CD4-positive, alpha-beta T cell (primary cell): ENCODE data around the gene TJP1. TPM values are rescaled to one million over a fixed set of nuclear protein-coding genes. Genes with fewer than 3 reads are reported as not detected.

Source experiments
- ATAC-seq: fragments of 200-7000 bp; cut with Tn5 transposase; one replicate; pipeline ENCODE4 v1.10.0; 2022; ENCODE audit warnings: mild to moderate bottlenecking; ENCODE audit not compliant: poor library complexity
- CTCF ChIA-PET: fragments of 350-600 bp; sonication (Branson Sonifier 250); formaldehyde crosslinking; loops from one replicate; lab custom pipeline; 2021; ENCODE audit warnings: antibody characterized with exemption, inconsistent platforms; lab: Charles Lee
- POLR2A ChIA-PET: fragments of 350-600 bp; sonication (Branson Sonifier 250); formaldehyde crosslinking; loops from one replicate; lab custom pipeline; 2021; ENCODE audit warnings: antibody characterized with exemption, inconsistent platforms; lab: Charles Lee
- DNase-seq, 14 experiments: peaks; one replicate each; pipeline ENCODE4 v3.0.0-alpha.2; 2013 to 2020; ENCODE audit warnings: mixed read lengths in 2 of 14
- H3K27ac ChIP-seq, 2 donors: one replicate each; pipeline versions ENCODE4 v1.5.1 to v1.7.0; 2013; ENCODE audit warnings: low read length in 2 of 2, low read depth in 1 of 2, mild to moderate bottlenecking in 1 of 2
- H3K27me3 ChIP-seq, 2 experiments: 1 replicate in 1 of 2; 2 replicates in 1 of 2; pipeline versions ENCODE4 v1.6.1 to v1.7.0; 2013; ENCODE audit warnings: low read length in 2 of 2, control low read depth in 1 of 2, mild to moderate bottlenecking in 1 of 2, moderate library complexity in 1 of 2; ENCODE audit not compliant: insufficient read depth in 2 of 2, control insufficient read depth in 1 of 2
- H3K36me3 ChIP-seq: one replicate; pipeline ENCODE4 v1.6.1; 2013; ENCODE audit warnings: low read length, control low read depth; ENCODE audit not compliant: insufficient read depth
- H3K4me1 ChIP-seq: one replicate; pipeline ENCODE4 v1.6.1; 2013; ENCODE audit warnings: low read length, control low read depth; ENCODE audit not compliant: insufficient read depth
- H3K4me3 ChIP-seq: one replicate; pipeline ENCODE4 v1.5.1; 2013; ENCODE audit warnings: mild to moderate bottlenecking, low read length, moderate library complexity
- H3K9me3 ChIP-seq, 2 experiments: 1 replicate in 1 of 2; 2 replicates in 1 of 2; pipeline versions ENCODE4 v1.6.1 to v1.7.0; 2013; ENCODE audit warnings: low read length in 2 of 2, mild to moderate bottlenecking in 2 of 2, control low read depth in 1 of 2, moderate library complexity in 1 of 2; ENCODE audit not compliant: control insufficient read depth in 1 of 2, insufficient read depth in 1 of 2
- H3K27ac Mint-ChIP-seq: one replicate; pipeline ENCODE4 v1.8.0; 2020; ENCODE audit warnings: mixed read lengths
- H3K27me3 Mint-ChIP-seq: one replicate; pipeline ENCODE4 v1.8.0; 2021; ENCODE audit warnings: mixed read lengths
- H3K36me3 Mint-ChIP-seq: one replicate; pipeline ENCODE4 v1.8.0; 2021; ENCODE audit warnings: low read depth, mixed read lengths
- H3K4me1 Mint-ChIP-seq: one replicate; pipeline ENCODE4 v1.8.0; 2021; ENCODE audit warnings: low read depth, mixed read lengths
- H3K4me3 Mint-ChIP-seq: one replicate; pipeline ENCODE4 v1.8.0; 2020; ENCODE audit warnings: mild to moderate bottlenecking, mixed read lengths
- H3K9me3 Mint-ChIP-seq: one replicate; pipeline ENCODE4 v1.8.0; 2020; ENCODE audit warnings: mixed read lengths
- intact Hi-C, 2 experiments: fragments of 100-400 bp; cut with DNase I in 1 of 2; cut with micrococcal nuclease in 1 of 2; formaldehyde crosslinking; loops; one replicate each; pipeline versions ENCODE4 v1.15.1 to v1.9.0; 2023 to 2025; cut with DNase I, micrococcal nuclease
- total RNA-seq, 174 experiments: library from RNA in 2 of 174; stranded (reverse) in 2 of 174; gene quantifications; one replicate each; pipeline ENCODE4 v1.2.3 and lab custom pipeline; 2021 to 2026
- TF ChIP-seq, protein P1 (sequence below): fragments of 200-600 bp; IDR thresholded peaks from one replicate; pipeline ENCODE4 v1.8.0; 2022; ENCODE audit warnings: antibody characterized with exemption, mild to moderate bottlenecking

TJP1 gene
- total RNA-seq, 2 experiments from 2014 or later = not detected

- peaks cover 0 to 16% of the 10 kb centered on the region in 2 experiments for H3K9me3 ChIP-seq
- POLR2A ChIA-PET = no interaction called here
- H3K4me3 Mint-ChIP-seq = no peak overlapping the region
- CTCF ChIA-PET = no interaction called here
- peaks cover 7% of the 10 kb centered on the region for H3K27me3 Mint-ChIP-seq
- H3K27me3 ChIP-seq = no peaks in the 10 kb centered on the region
- no peaks in the 10 kb centered on the region for H3K4me1 Mint-ChIP-seq
- intact Hi-C loops = no loop called here
- TF ChIP-seq, protein P1, sequence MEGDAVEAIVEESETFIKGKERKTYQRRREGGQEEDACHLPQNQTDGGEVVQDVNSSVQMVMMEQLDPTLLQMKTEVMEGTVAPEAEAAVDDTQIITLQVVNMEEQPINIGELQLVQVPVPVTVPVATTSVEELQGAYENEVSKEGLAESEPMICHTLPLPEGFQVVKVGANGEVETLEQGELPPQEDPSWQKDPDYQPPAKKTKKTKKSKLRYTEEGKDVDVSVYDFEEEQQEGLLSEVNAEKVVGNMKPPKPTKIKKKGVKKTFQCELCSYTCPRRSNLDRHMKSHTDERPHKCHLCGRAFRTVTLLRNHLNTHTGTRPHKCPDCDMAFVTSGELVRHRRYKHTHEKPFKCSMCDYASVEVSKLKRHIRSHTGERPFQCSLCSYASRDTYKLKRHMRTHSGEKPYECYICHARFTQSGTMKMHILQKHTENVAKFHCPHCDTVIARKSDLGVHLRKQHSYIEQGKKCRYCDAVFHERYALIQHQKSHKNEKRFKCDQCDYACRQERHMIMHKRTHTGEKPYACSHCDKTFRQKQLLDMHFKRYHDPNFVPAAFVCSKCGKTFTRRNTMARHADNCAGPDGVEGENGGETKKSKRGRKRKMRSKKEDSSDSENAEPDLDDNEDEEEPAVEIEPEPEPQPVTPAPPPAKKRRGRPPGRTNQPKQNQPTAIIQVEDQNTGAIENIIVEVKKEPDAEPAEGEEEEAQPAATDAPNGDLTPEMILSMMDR = no peak
- H3K9me3 Mint-ChIP-seq = peaks cover 6% of the 10 kb centered on the region
- H3K27ac ChIP-seq = no peak overlapping the region
- DNase-seq = no peak
- H3K36me3 Mint-ChIP-seq = no peaks in the 10 kb centered on the region
- no peak overlapping the region for H3K27ac Mint-ChIP-seq
- H3K4me1 ChIP-seq = no peaks in the 10 kb centered on the region
- no peak overlapping the region for H3K4me3 ChIP-seq
- no peak for ATAC-seq
- H3K36me3 ChIP-seq = no peaks in the 10 kb centered on the region
These were observed 165.4 kb downstream of the TJP1 start for GRCh38 chr15:29656636-29657475.

DNA sequence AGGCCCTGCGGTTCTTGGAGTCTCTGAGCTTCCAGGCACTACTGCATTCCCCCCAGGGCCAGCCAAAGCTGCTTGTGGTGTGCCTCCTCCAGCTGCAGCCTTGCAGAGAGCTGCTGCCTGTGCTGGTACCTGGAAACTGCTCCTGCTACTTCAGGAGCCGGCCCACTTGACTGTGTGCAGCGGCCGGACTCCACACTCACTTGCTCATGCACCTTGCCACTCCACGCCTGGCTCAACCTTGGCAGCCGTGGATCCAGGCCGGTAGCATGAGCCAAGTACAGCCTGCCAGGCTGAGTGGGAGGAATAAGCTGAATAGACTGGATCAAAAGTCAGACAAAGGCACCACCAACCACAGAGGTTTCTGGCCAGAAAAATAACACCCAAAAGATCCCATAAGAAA lies 169.7 kb downstream of the TJP1 start:
- no peak overlapping the region for H3K27ac Mint-ChIP-seq
- DNase-seq (no peak), ATAC-seq (no peak)
- H3K36me3 Mint-ChIP-seq = no peaks in the 10 kb centered on the region
- H3K9me3 Mint-ChIP-seq = peaks cover 5% of the 10 kb centered on the region
- Histone ChIP-seq H3K4me1 (no peaks in the 10 kb centered on the region), H3K36me3 (no peaks in the 10 kb centered on the region), H3K27me3 (no peaks in the 10 kb centered on the region), H3K27ac (no peak overlapping the region), H3K4me3 (no peak overlapping the region), H3K9me3 (peaks cover 0 to 23% of the 10 kb centered on the region in 2 experiments)
- TF ChIP-seq, protein P1 = no peak
- CTCF ChIA-PET = no interaction called here
- POLR2A ChIA-PET = no interaction called here
- no peak overlapping the region for H3K4me3 Mint-ChIP-seq
- peaks cover 7% of the 10 kb centered on the region for H3K27me3 Mint-ChIP-seq
- intact Hi-C loops = no loop called here
- no peaks in the 10 kb centered on the region for H3K4me1 Mint-ChIP-seq

GRCh38 chr15:29651476-29652233 lies 170.6 kb downstream of the TJP1 start:
- H3K9me3 ChIP-seq = peaks cover 0 to 18% of the 10 kb centered on the region in 2 experiments
- no peak overlapping the region for H3K27ac Mint-ChIP-seq
- intact Hi-C loops = no loop called here
- DNase-seq (no peak), ATAC-seq (no peak)
- POLR2A ChIA-PET = no interaction called here
- no peaks in the 10 kb centered on the region for H3K36me3 ChIP-seq
- CTCF ChIA-PET = no interaction called here
- H3K4me1 Mint-ChIP-seq = no peaks in the 10 kb centered on the region
- H3K36me3 Mint-ChIP-seq = no peaks in the 10 kb centered on the region
- no peak overlapping the region for H3K27ac ChIP-seq
- no peak overlapping the region for H3K4me3 Mint-ChIP-seq
- TF ChIP-seq, protein P1 = no peak
- peaks cover 10% of the 10 kb centered on the region for H3K9me3 Mint-ChIP-seq
- H3K4me1 ChIP-seq = no peaks in the 10 kb centered on the region
- H3K27me3 Mint-ChIP-seq = peaks cover 7% of the 10 kb centered on the region
- no peaks in the 10 kb centered on the region for H3K27me3 ChIP-seq
- no peak overlapping the region for H3K4me3 ChIP-seq
